HG02610 (cell line): ENCODE results near the gene ABHD17A.

ENCODE experiments used
- ATAC-seq: cut with Tn5 transposase; IDR thresholded peaks from one replicate; pipeline ENCODE4 v1.9.1; 2021; ENCODE audit warnings: mild to moderate bottlenecking, moderate library complexity; ENCODE audit not compliant: unreplicated experiment

Gene ABHD17A

GRCh38 chr19:1885398-1886119, at the start of gene ABHD17A:
Gene ABHD17A (minus strand): TSS chr19:1885496. CDS start chr19:1881566, 3,930 bp downstream.
- peak; percentile 71 for ATAC-seq

- no peak for ATAC-seq
These were observed 48.6 kb upstream of the ABHD17A start for GRCh38 chr19:1933942-1934341.

GRCh38 chr19:1933244-1933643, 47.9 kb upstream of the ABHD17A start:
- no peak for ATAC-seq

GRCh38 chr19:1932395-1932794, 47.1 kb upstream of the ABHD17A start:
- no peak for ATAC-seq

- ATAC-seq = no peak
These were observed 46.1 kb upstream of the ABHD17A start for GRCh38 chr19:1931445-1931844.

DNA sequence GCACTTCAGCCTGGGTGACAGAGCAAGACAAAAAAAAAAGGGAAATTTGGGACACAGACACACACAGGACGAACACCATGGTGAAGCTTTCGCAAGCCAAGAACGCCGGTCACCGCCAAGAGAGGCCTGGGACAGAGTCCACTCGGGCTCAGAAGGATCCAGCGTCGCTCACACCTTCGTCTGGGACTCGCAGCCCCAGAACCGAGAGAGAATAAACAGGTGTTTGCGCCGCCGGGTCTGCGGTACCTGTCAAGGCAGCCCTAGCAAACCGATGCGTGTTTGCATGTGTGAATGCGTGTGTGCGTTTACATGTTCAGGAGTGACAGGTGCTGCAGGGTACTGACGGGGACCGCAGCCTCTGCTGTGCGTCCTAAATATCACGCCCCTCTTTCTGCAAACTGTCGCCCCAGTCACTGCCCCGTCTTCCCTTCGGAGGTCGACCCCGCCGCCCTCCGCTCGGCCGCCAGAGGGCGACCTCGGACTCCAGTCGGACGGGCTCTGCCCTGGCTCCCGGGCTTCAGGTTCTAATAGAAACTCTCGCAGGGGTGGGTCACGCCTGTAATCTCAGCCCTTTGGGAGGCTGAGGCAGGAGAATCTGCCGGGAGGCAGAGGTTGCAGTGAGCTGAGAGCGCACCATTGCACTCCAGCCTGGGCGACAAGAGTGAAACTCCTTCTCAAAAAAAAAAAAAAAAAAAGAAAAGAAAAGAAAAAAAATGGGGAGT, 43.9 kb upstream of the ABHD17A start:
- ATAC-seq = peak; percentile 79

- ATAC-seq = no peak
These were observed 40.2 kb upstream of the ABHD17A start for GRCh38 chr19:1925544-1925943.

- no peak for ATAC-seq
These were observed 39.1 kb upstream of the ABHD17A start for GRCh38 chr19:1924320-1924961.

DNA sequence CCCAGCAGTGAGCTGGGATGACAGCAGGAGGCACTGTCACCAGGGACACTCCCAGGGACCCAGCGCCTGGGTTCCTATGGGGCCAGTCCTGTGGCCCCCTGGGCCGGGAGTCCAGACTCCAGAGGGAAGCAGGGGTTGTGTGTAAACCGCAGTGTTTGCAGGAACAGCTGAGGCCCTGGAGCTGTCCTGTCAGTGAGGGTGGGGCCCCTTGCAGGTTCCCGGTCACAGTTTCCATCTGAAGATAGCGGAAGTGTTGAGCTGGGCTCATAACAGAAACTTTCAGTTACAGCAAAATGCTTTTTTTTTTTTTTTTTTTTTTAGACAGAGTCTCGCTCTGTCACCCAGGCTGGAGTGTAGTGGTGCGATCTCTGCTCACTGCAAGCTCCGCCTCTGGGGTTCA, 38.0 kb upstream of the ABHD17A start:
- ATAC-seq = no peak

- no peak for ATAC-seq
These were observed 37.5 kb upstream of the ABHD17A start for GRCh38 chr19:1922803-1923202.

- ATAC-seq = no peak
These were observed 36.5 kb upstream of the ABHD17A start for GRCh38 chr19:1921825-1922224.

- no peak for ATAC-seq
These were observed 36.0 kb upstream of the ABHD17A start for GRCh38 chr19:1921326-1921725.

DNA sequence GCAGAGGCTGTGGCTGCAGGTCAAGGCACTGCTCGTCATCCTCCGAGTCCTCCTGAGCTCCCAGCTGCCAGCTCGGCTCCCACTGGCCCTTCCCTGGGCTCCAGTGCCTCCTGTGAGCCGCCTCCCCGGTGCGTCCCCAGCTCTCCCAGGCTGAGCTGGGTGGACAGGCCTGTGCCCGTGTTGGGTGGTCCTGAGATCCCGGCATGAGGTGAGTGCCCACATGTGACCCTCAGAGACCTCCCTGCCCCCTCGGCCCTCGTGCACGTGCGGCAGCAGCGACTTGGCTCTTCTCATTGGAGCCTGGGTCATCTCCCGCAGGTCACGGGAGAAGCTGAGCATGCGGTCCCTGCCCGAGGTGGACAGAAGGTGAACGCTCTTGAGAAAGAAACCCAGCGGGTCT, 35.3 kb upstream of the ABHD17A start:
- ATAC-seq = no peak

DNA sequence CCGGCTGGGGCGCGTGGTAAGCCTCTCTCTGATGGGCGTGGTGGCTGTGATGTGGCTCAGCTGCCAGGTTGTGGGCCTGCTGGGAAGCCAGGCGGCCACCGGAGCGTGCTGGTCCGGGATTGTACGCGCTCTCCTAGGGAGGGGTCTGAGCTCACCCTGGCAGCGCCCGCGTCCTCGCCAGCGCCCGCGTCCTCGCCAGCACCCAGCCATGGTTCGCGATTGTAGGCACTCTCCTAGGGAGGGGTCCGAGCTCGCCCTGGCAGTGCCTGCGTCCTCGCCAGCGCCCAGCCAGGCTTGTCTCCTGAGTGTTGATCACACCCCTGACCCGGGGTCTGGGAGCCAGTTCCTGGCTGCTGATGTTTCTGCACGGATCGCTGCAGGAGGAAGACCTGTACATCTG, 33.7 kb upstream of the ABHD17A start:
- no peak for ATAC-seq

DNA sequence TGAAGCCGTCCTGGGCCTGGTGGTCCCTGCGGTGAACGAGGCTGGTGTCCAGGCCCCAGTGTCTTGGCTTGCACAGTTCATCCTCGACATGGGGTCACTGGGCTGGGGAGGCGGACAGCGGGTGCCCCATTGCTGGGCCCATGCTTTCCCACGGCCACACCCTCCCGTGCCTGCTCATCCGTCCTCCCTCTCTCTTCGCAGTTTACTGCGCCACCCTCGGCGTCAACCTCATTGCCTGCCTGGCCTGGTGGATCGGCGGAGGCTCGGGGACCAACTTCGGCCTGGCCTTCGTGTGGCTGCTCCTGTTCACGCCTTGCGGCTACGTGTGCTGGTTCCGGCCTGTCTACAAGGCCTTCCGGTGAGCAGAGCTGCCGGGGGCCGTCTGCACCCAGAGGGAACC, 32.6 kb upstream of the ABHD17A start:
- no peak for ATAC-seq

- ATAC-seq = no peak
These were observed 31.9 kb upstream of the ABHD17A start for GRCh38 chr19:1917146-1917545.

DNA sequence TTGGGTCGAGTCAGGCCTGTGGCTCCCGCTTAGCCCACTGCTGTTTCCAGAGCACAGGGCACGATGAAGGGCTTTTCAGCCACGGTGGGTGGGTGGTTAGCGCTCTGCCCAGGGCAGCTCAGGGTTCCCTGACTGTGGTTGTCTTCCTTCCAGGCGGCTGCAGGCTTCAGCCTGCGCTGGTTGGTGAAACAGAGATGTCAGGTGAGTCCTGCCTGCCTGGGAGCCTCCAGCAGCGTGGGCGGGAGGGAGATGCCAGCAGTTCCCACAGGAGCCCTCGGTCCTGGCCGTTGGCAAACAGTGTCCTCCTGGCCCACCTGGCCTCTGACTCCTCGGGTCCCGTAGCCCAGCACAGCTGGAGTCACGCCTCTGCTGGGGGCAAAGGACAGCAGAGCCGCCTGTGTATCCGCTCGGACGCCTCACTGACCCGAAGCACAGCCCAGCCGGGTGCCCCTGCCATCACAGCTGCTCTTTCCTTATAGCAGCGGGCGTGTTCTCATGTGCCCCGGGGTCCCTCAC, 29.6 kb upstream of the ABHD17A start:
- no peak for ATAC-seq

GRCh38 chr19:1913781-1914577, 28.7 kb upstream of the ABHD17A start:
- no peak for ATAC-seq

DNA sequence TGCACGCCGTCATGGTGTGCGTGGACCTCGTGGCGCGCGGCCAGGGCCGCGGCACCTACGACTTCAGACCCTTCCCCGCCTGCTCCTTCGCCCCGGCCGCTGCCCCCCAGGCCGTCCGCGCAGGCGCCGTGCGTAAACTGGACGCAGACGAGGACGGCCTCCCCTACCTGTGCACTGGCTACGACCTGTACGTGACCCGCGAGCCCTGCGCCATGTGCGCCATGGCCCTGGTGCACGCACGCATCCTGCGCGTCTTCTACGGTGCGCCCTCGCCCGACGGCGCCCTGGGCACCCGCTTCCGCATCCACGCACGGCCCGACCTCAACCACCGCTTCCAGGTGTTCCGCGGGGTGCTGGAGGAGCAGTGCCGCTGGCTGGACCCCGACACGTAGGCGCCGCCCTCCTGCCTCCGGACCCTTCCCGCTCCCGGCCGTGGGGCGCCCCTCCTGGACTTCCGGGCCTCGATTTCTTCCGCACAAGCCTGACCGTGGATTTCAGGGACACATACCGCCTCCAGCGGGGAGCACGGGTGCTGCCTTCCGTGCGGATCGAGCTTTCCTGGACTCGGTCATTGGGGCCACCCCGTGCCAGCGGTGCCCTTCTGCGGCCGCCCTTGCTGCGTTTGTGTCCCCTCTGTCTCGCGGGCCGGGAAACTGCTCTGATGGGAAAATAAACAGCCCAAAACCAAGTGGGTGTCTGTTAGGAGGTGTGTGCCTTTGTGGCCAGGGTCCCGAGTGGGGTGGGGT, 27.6 kb upstream of the ABHD17A start:
- ATAC-seq = no peak

DNA sequence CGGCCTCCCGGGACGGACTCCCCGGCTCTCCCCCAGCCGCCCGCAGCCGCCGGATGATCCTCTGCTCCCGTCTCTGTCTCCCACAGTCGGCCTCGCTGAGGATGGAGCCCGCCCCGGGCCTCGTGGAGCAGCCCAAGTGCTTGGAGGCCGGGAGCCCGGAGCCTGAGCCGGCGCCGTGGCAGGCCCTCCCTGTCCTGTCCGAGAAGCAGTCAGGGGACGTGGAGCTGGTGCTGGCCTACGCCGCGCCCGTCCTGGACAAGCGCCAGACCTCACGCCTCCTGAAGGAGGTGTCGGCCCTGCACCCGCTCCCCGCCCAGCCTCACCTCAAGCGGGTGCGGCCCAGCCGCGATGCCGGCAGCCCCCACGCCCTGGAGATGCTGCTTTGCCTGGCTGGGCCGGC, 26.7 kb upstream of the ABHD17A start:
- ATAC-seq = no peak
